GM23248 (cell line): ENCODE data around the gene MAP3K14.

Experiments
- EZH2 ChIP-seq: fragments of 200-600 bp; sonication (generic); IDR thresholded peaks from 2 replicates; pipeline ENCODE4 v1.6.1; 2018; ENCODE audit warnings: antibody characterized with exemption, mild to moderate bottlenecking; ENCODE audit not compliant: insufficient read depth, poor library complexity, severe bottlenecking
- EZH2phosphoT487 ChIP-seq: fragments of 200-600 bp; sonication (generic); IDR thresholded peaks from 2 replicates; pipeline ENCODE4 v1.6.1; 2018; ENCODE audit warnings: antibody characterized with exemption, moderate library complexity, mild to moderate bottlenecking, low read depth; ENCODE audit not compliant: insufficient read depth

DNA sequence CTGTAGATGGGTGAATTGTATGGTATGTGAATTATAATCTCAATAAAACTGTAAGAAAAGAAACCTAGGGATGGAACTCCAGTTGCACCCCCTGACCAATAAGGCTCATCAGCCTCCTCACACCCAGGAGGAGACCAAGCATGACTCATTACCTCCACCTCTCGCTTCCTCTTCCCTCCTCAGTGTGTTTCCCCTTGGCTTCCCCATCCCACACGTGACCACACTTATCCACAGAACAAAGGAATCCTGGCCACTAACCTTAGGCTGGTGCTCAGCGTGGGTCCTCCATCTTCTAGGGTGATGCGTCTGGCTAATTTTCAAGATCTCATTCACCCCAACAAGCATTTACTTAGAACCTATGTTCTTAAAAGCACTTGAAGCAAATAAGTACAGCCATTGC lies 36.2 kb upstream of the MAP3K14 start:
- TF ChIP-seq EZH2 (no peak), EZH2phosphoT487 (no peak)
